Measurements from ENCODE around the gene NAV2. TPM values are rescaled to one million over a fixed set of nuclear protein-coding genes. Genes with fewer than 3 reads are reported as not detected.
"Not testable (repeated sequence)": the region's sequence is repeated elsewhere in the genome, so short reads cannot be mapped to it uniquely, and the experiment has no call there.

Gene NAV2
- total RNA-seq, 4 donors from 2014 or later, result 9.6 to 40.0 (median 23.1) TPM

DNA sequence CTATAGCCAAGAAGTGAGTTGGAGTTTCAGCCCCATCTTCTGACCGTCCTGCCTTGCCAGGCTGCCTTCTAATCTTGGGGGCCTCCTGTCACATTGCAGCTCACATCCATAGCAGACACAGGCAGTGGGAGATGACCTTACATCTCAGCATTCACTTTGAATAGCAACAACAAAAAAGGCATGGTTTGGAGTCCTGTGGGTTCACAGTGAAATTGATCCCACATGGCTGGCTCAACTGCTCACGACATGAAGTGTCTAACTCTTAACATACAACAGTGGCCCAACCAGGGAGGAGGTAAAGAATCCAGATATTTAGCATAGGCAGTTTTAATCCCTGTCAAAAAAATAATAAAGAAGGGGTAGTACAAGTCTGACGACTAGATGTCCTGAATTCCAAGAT lies 409.5 kb downstream of the NAV2 start:
- Histone ChIP-seq H3K27ac (no peak overlapping the region), H3K9me3 (no peaks in the 10 kb centered on the region), H3K4me1 (no peaks in the 10 kb centered on the region), H3K4me3 (no peak overlapping the region), H3K36me3 (peaks cover 0 to 6% (median 0%) of the 10 kb centered on the region in 4 donors), H3K27me3 (no peaks in the 10 kb centered on the region)
- DNase-seq, result no peak
- WGBS, 2 donors (ENCODE audit: low coverage in 1 of 2), result 71 to 78% methylated on average over 3 of the region's 3 CpGs
- intact Hi-C loops (cut with DNase I; ENCODE audit: low total_unique reads), result no loop called here
- no peak for TF ChIP-seq EP300 (IDR thresholded peaks at IDR 0.05; ENCODE audit: low read depth)
- no peak for TF ChIP-seq POLR2AphosphoS5 (IDR thresholded peaks at IDR 0.05)
- TF ChIP-seq, protein P1, sequence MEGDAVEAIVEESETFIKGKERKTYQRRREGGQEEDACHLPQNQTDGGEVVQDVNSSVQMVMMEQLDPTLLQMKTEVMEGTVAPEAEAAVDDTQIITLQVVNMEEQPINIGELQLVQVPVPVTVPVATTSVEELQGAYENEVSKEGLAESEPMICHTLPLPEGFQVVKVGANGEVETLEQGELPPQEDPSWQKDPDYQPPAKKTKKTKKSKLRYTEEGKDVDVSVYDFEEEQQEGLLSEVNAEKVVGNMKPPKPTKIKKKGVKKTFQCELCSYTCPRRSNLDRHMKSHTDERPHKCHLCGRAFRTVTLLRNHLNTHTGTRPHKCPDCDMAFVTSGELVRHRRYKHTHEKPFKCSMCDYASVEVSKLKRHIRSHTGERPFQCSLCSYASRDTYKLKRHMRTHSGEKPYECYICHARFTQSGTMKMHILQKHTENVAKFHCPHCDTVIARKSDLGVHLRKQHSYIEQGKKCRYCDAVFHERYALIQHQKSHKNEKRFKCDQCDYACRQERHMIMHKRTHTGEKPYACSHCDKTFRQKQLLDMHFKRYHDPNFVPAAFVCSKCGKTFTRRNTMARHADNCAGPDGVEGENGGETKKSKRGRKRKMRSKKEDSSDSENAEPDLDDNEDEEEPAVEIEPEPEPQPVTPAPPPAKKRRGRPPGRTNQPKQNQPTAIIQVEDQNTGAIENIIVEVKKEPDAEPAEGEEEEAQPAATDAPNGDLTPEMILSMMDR (IDR thresholded peaks at IDR 0.05), result no peak
- no peak for TF ChIP-seq POLR2A (IDR thresholded peaks at IDR 0.05)
- in situ Hi-C loops (cut with MboI; ENCODE audit: low pct_ligation_motif_present in 1 of 4, low pct_unique_long_range_greater_than_20kb in 1 of 4, low sequenced_read_pairs in 3 of 4), result loop anchor here (10.0 to 25.0 kb wide), 4 partner anchors 157 to 233 kb away; no protein-coding TSS in a partner anchor

DNA sequence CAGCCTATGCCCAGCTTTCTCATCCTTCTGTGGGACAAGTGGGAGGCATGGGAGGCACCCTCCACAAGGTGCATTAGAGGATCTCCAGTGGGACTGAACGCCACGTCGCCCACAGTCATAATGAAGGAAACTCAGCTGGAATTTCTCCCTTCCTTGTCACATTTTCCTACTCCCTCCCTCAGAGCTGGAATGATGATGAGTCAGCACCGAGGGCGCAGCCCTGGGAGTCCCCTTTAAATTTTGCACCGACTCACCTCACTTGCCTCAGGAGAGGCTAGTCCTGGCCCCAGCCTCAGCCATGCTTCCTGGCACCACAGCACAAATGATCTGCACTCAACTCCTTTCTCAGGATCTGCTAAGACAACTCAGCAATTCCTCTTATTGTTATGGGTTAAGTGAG lies 413.3 kb downstream of the NAV2 start:
- Histone ChIP-seq H3K27ac (no peak overlapping the region), H3K27me3 (no peaks in the 10 kb centered on the region), H3K36me3 (no peaks in the 10 kb centered on the region), H3K4me1 (peaks cover 0 to 10% (median 0%) of the 10 kb centered on the region in 4 donors), H3K9me3 (no peaks in the 10 kb centered on the region), H3K4me3 (no peak overlapping the region)
- in situ Hi-C loops (cut with MboI; ENCODE audit: low pct_ligation_motif_present in 1 of 4, low pct_unique_long_range_greater_than_20kb in 1 of 4, low sequenced_read_pairs in 3 of 4), result loop anchor here (5.0 to 25.0 kb wide), 6 partner anchors 161 to 486 kb away; no protein-coding TSS in a partner anchor
- intact Hi-C loops (cut with DNase I; ENCODE audit: low total_unique reads), result no loop called here
- WGBS, 2 donors (ENCODE audit: low coverage in 1 of 2), result 64% methylated on average over 6 of the region's 6 CpGs; no CpG with 5 or more reads in 1 of the 2 donors
- DNase-seq, result no peak
- TF ChIP-seq POLR2AphosphoS5 (IDR thresholded peaks at IDR 0.05), result no peak
- no peak for TF ChIP-seq EP300 (IDR thresholded peaks at IDR 0.05; ENCODE audit: low read depth)
- TF ChIP-seq, protein P1 (IDR thresholded peaks at IDR 0.05), result no peak
- no peak for TF ChIP-seq POLR2A (IDR thresholded peaks at IDR 0.05)

DNA sequence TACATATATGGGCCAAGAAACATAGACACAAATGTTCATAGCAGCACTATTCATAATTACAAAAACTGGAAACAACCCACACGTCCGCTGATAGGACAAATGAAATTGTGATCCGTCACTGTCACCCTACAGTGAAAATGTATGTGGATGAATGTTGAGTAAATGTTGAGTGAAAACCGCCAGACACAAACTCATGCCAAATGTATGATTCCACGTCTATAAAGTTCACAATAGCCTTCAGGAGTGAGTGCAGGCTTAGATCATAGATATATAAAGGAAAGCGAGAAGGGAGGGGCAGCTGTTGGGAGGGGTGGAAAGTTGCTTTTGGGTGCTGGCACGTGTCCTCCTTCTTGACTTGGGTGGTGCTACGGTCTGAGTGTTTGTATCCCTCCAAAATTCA lies 414.1 kb downstream of the NAV2 start:
- H3K9me3 ChIP-seq, result no peaks in the 10 kb centered on the region
- H3K27me3 ChIP-seq, result no peaks in the 10 kb centered on the region
- H3K4me1 ChIP-seq, result peaks cover 0 to 12% (median under 1%) of the 10 kb centered on the region in 4 donors
- WGBS, 2 donors (ENCODE audit: low coverage in 1 of 2), result 55 to 61% methylated on average over 5 to 8 of the region's 8 CpGs
- no peaks in the 10 kb centered on the region for H3K36me3 ChIP-seq
- DNase-seq, result no peak
- TF ChIP-seq POLR2AphosphoS5 (IDR thresholded peaks at IDR 0.05) (no peak), EP300 (IDR thresholded peaks at IDR 0.05; ENCODE audit: low read depth) (no peak), POLR2A (IDR thresholded peaks at IDR 0.05) (no peak)
- TF ChIP-seq, protein P1 (IDR thresholded peaks at IDR 0.05), result no peak
- in situ Hi-C loops (cut with MboI; ENCODE audit: low pct_ligation_motif_present in 1 of 4, low pct_unique_long_range_greater_than_20kb in 1 of 4, low sequenced_read_pairs in 3 of 4), result loop anchor here (5.0 to 25.0 kb wide), 6 partner anchors 162 to 486 kb away; no protein-coding TSS in a partner anchor
- intact Hi-C loops (cut with DNase I; ENCODE audit: low total_unique reads), result no loop called here
- H3K27ac ChIP-seq, result no peak overlapping the region
- H3K4me3 ChIP-seq, result no peak overlapping the region

DNA sequence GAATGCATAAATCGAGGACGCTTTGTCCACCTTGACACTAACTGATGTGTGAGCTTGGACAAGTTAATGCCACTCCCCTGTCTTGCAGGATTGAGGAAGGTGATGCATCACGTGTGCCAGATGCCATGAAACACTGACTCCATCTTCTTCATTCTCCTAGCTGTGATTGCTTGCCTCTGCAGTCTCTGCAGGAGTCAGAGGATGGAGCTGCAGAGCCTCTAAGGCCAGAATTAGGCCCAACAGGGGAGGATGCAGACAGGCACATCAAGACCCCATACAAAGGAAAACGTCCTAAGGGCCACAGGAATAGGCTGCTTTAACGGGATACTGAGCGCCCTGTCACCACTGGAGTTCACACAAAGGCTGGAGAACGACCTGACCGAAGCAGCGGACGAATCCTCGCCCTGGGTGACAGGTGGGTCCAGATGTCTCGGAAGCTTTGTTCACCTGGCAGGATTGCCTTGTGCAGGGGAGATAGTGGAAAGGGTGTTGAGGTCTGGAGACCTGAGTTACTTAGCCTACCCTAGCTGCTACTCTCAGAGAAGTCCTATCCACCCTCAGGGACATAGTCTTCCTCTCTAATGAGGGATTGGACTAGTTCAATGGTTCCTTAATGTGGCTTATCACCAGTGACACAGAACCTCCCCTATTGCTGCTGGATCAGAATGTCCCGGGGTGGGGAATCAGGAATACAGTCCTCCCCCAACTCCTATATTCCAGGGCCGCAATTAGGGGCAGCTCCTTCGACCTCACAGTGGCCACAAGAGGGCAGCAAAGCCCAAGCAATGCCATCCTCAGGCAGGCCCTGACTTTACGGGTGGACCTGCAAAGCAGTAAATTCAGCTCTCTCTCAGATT lies 415.3 kb downstream of the NAV2 start:
- Histone ChIP-seq H3K4me3 (no peak overlapping the region), H3K9me3 (no peaks in the 10 kb centered on the region), H3K27ac (no peak overlapping the region), H3K4me1 (peaks cover 0 to 23% (median 3%) of the 10 kb centered on the region in 4 donors), H3K27me3 (peaks cover 4% of the 10 kb centered on the region), H3K36me3 (no peaks in the 10 kb centered on the region)
- DNase-seq, result peak; percentile 85
- in situ Hi-C loops (cut with MboI; ENCODE audit: low pct_ligation_motif_present in 1 of 4, low pct_unique_long_range_greater_than_20kb in 1 of 4, low sequenced_read_pairs in 3 of 4) (loop anchor here (5.0 to 25.0 kb wide), 6 partner anchors 163 to 484 kb away; no protein-coding TSS in a partner anchor), intact Hi-C loops (cut with DNase I; ENCODE audit: low total_unique reads) (no loop called here)
- TF ChIP-seq, protein P1 (IDR thresholded peaks at IDR 0.05), result peak; percentile 79 to 88 (median 84)
- TF ChIP-seq POLR2AphosphoS5 (IDR thresholded peaks at IDR 0.05) (no peak), EP300 (IDR thresholded peaks at IDR 0.05; ENCODE audit: low read depth) (no peak)
- WGBS, 2 donors (ENCODE audit: low coverage in 1 of 2), result 30 to 59% methylated on average over 2 to 16 of the region's 16 CpGs

DNA sequence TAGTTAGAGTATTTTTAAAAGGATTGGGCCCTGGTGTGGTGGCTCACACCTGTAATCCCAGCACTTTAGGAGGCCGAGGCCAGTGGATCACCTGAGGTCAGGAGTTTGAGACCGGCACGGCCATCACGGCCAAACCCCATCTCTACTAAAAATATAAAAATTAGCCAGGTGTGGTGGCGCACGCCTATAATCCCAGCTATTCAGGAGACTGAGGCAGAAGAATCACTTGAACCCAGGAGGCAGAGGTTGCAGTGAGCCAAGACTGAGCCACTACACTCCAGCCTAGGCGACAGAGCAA lies 415.8 kb downstream of the NAV2 start:
- H3K27ac ChIP-seq; H3K36me3 ChIP-seq; H3K27me3 ChIP-seq; DNase-seq; intact Hi-C loops (cut with DNase I; ENCODE audit: low total_unique reads); H3K4me3 ChIP-seq; H3K9me3 ChIP-seq: not testable (repeated sequence)
- in situ Hi-C loops (cut with MboI; ENCODE audit: low pct_ligation_motif_present in 1 of 4, low pct_unique_long_range_greater_than_20kb in 1 of 4, low sequenced_read_pairs in 3 of 4), result loop anchor here (5.0 to 25.0 kb wide), 6 partner anchors 164 to 484 kb away; no protein-coding TSS in a partner anchor
- H3K4me1 ChIP-seq, result peaks cover 0 to 23% (median 3%) of the 10 kb centered on the region in 4 donors
- 77% methylated on average over 7 of the region's 7 CpGs; no CpG with 5 or more reads in 1 of the 2 donors for WGBS, 2 donors (ENCODE audit: low coverage in 1 of 2)

Measured in transverse colon (tissue), 4 donors.